H1 (cell line): Measurements from ENCODE around the gene IL18RAP. TPM values are rescaled to one million over a fixed set of nuclear protein-coding genes. Genes with fewer than 3 reads are reported as not detected.

Experiments
- CHD7 ChIP-seq: fragments of 300-600 bp; sonication (generic); IDR thresholded peaks from 2 replicates; pipeline ENCODE4 v1.7.1; 2012; ENCODE audit warnings: low read length, moderate library complexity, mild to moderate bottlenecking, inconsistent platforms; ENCODE audit not compliant: insufficient replicate concordance
- CTBP2 ChIP-seq: IDR thresholded peaks from 2 replicates; pipeline ENCODE4 v1.7.0; 2011; ENCODE audit warnings: borderline replicate concordance, mild to moderate bottlenecking, moderate library complexity, mixed read lengths, low read length; ENCODE audit not compliant: insufficient read depth, insufficient read length
- FOSL1 ChIP-seq: IDR thresholded peaks from 2 replicates; pipeline ENCODE4 v1.6.1; 2011; ENCODE audit warnings: mild to moderate bottlenecking, low read depth, low read length, moderate library complexity; ENCODE audit not compliant: insufficient read depth
- HDAC2 ChIP-seq, 2 experiments: fragments of 300-600 bp in 1 of 2; sonication (generic) in 1 of 2; IDR thresholded peaks; 2 replicates each; pipeline ENCODE4 v1.6.1; 2011 to 2012; ENCODE audit warnings: low read depth in 2 of 2, low read length in 2 of 2, mild to moderate bottlenecking in 2 of 2, moderate library complexity in 2 of 2, borderline replicate concordance in 1 of 2, inconsistent platforms in 1 of 2
- JUN ChIP-seq: IDR thresholded peaks from 2 replicates; pipeline ENCODE4 v1.6.1; 2011; ENCODE audit warnings: low read depth, mild to moderate bottlenecking, improper control_type of control experiment, low read length
- JUND ChIP-seq: IDR thresholded peaks from 2 replicates; pipeline ENCODE4 v1.6.1; 2011; ENCODE audit warnings: mild to moderate bottlenecking, improper control_type of control experiment, low read length
- NANOG ChIP-seq: IDR thresholded peaks from 2 replicates; pipeline ENCODE4 v1.6.1; 2011; ENCODE audit warnings: low read length, low read depth, mild to moderate bottlenecking, inconsistent platforms; ENCODE audit not compliant: insufficient read depth, poor library complexity, severe bottlenecking
- NRF1 ChIP-seq: IDR thresholded peaks from 2 replicates; pipeline ENCODE4 v1.6.1; 2011; ENCODE audit warnings: mild to moderate bottlenecking, low read depth, low read length, improper control_type of control experiment
- RNF2 ChIP-seq: fragments of 200-900, 300-1000 bp; sonication (generic); IDR thresholded peaks from 2 replicates; pipeline ENCODE4 v1.7.1; 2016; ENCODE audit warnings: borderline replicate concordance, low read depth, mild to moderate bottlenecking, antibody characterized with exemption, low read length; ENCODE audit not compliant: poor library complexity, severe bottlenecking; ENCODE audit errors: missing control alignments
- TBP ChIP-seq: IDR thresholded peaks from 2 replicates; pipeline ENCODE4 v1.6.1; 2011; ENCODE audit warnings: low read depth, low read length, improper control_type of control experiment
- YY1 ChIP-seq: IDR thresholded peaks from 2 replicates; pipeline ENCODE4 v1.6.1; 2011; ENCODE audit warnings: low read depth, mild to moderate bottlenecking, low read length
- polyA plus RNA-seq, 7 experiments: library from polyadenylated mRNA; depleted of rRNA in 3 of 7; stranded (reverse) in 5 of 7; unstranded in 2 of 7; fragments of >200 nt in 5 of 7; fragments of 200-250 nt in 2 of 7; gene quantifications; 1 replicate in 5 of 7; 2 replicates in 1 of 7; 4 replicates in 1 of 7; pipeline versions ENCODE4 v1.2.1 to v1.2.3, GENCODE V29; 2011 to 2013; ENCODE audit warnings: missing spikeins in 2 of 7, mixed read lengths in 2 of 7
- total RNA-seq: library from RNA; stranded (reverse); fragmentation: NEBNext Ultra II Directional; extraction: Animal tissue kit (Norgen Biotek cat#: 25700); gene quantifications from 2 replicates; pipeline ENCODE4 v1.2.1, GENCODE V29; 2021

IL18RAP gene
- total and polyA plus RNA-seq, 2 of the 8 experiments (the other 6 are each of a cell fraction or from before 2014, with no cell fraction given) = not detected

GRCh38 chr2:102435741-102436140 is 12.8 kb downstream of the IL18RAP start (continued):
- TF ChIP-seq CHD7 (no peak), JUN (no peak), CTBP2 (no peak), RNF2 (no peak), NRF1 (no peak), FOSL1 (no peak), TBP (no peak), NANOG (no peak), HDAC2 (IDR thresholded peaks at IDR 0.05; ENCODE audit: borderline replicate concordance in 1 of 2, low read depth in 2 of 2, low read length in 2 of 2) (no peak), JUND (no peak), YY1 (no peak)
- TF ChIP-seq, all 59 proteins: peak for 0
